Esophagus squamous epithelium (tissue), 5 donors: ENCODE results near the gene TIGD3. TPM values are rescaled to one million over a fixed set of nuclear protein-coding genes. Genes with fewer than 3 reads are reported as not detected.

Source experiments
- DNase-seq: peaks from one replicate; lab custom pipeline; 2025; lab: John Stamatoyannopoulos, UW
- H3K27ac ChIP-seq, 4 donors: fragments of 200-600 bp; sonication (generic); one replicate each; pipeline ENCODE4 v1.5.1; 2016 to 2019; ENCODE audit warnings: mild to moderate bottlenecking in 1 of 4
- H3K27me3 ChIP-seq, 4 donors: fragments of 200-600 bp; sonication (generic); 1 replicate in 3 of 4; 2 replicates in 1 of 4; pipeline versions ENCODE4 v1.5.1 to v1.6.0; 2017 to 2021; ENCODE audit warnings: antibody characterized with exemption in 1 of 4
- H3K36me3 ChIP-seq, 3 donors: fragments of 200-600 bp; sonication (generic); one replicate each; pipeline ENCODE4 v1.5.1; 2016 to 2019
- H3K4me1 ChIP-seq, 3 donors: fragments of 200-600 bp; sonication (generic); one replicate each; pipeline ENCODE4 v1.5.1; 2017 to 2019
- H3K4me3 ChIP-seq, 4 donors: fragments of 200-600 bp; sonication (generic); 1 replicate in 3 of 4; 2 replicates in 1 of 4; pipeline ENCODE4 v1.5.1; 2016 to 2019; ENCODE audit warnings: mild to moderate bottlenecking in 2 of 4, moderate library complexity in 1 of 4
- H3K9me3 ChIP-seq, 3 donors: fragments of 200-600 bp; sonication (generic); one replicate each; pipeline ENCODE4 v1.5.1; 2016 to 2019
- CTCF ChIP-seq, 6 experiments: fragments of 450-650 bp in 4 of 6; fragments of 200-600 bp in 2 of 6; sonication (generic) in 2 of 6; IDR thresholded peaks; one replicate each; pipeline ENCODE4 v1.5.1; 2016 to 2019; ENCODE audit warnings: antibody characterized with exemption in 6 of 6, mild to moderate bottlenecking in 4 of 6, moderate library complexity in 4 of 6
- POLR2A ChIP-seq, 4 donors: fragments of 450-650 bp; IDR thresholded peaks; one replicate each; pipeline ENCODE4 v1.6.1; 2017; ENCODE audit warnings: antibody characterized with exemption in 4 of 4, mild to moderate bottlenecking in 4 of 4, moderate library complexity in 3 of 4
- WGBS, 2 donors: methylation state at CpG; one replicate each; pipeline ENCODE4 v1.1.5; 2018; 5-methylcytosine and 5-hydroxymethylcytosine counted together
- intact Hi-C: fragments of 100-400 bp; cut with DNase I; formaldehyde crosslinking; loops from one replicate; pipeline ENCODE4 v1.15.0; 2022
- total RNA-seq, 4 donors: library from RNA; depleted of rRNA; stranded (reverse); fragments of >200 nt; gene quantifications; one replicate each; pipeline ENCODE4 v1.1.0, GENCODE V29; 2016
- donor health status: DM: yes; HTN: yes; CAD: no.

Gene TIGD3
- total RNA-seq, 4 donors from 2014 or later, result 0.13 to 1.3 (median 0.56) TPM

GRCh38 chr11:65309006-65309405 is 45.5 kb upstream of the TIGD3 start:
- Histone ChIP-seq H3K4me3 (no peak overlapping the region), H3K4me1 (peaks cover 12 to 82% (median 38%) of the 10 kb centered on the region in 3 donors), H3K36me3 (no peaks in the 10 kb centered on the region), H3K27ac (peak overlapping the region in 2 of 4 donors; percentile 21 to 72), H3K9me3 (no peaks in the 10 kb centered on the region), H3K27me3 (peaks cover 0 to 8% (median 0%) of the 10 kb centered on the region in 4 donors)
- WGBS, 2 donors, result 15 to 36% methylated on average over 1 to 3 of the region's 5 CpGs
- TF ChIP-seq POLR2A (IDR thresholded peaks at IDR 0.05) (no peak), CTCF (IDR thresholded peaks at IDR 0.05) (no peak)
- no peak for DNase-seq
- intact Hi-C loops, result no loop called here

- peak overlapping the region in 1 of 4 donors; percentile 7 for H3K27ac ChIP-seq
- H3K9me3 ChIP-seq, result no peaks in the 10 kb centered on the region
- intact Hi-C loops, result no loop called here
- H3K4me3 ChIP-seq, result no peak overlapping the region
- TF ChIP-seq POLR2A (IDR thresholded peaks at IDR 0.05), result no peak
- no peak for TF ChIP-seq CTCF (IDR thresholded peaks at IDR 0.05)
- 20 to 45% methylated on average over 2 to 8 of the region's 10 CpGs for WGBS, 2 donors
- H3K27me3 ChIP-seq, result peaks cover 0 to 8% (median 0%) of the 10 kb centered on the region in 4 donors
- H3K4me1 ChIP-seq, result peaks cover 13 to 85% (median 36%) of the 10 kb centered on the region in 3 donors
- no peak for DNase-seq
- no peaks in the 10 kb centered on the region for H3K36me3 ChIP-seq
Measured at GRCh38 chr11:65310215-65310614, 44.3 kb upstream of the TIGD3 start.

- intact Hi-C loops, result no loop called here
- H3K4me3 ChIP-seq, result no peak overlapping the region
- WGBS, 2 donors, result 45 to 100% methylated on average over 1 to 5 of the region's 6 CpGs
- H3K27ac ChIP-seq, result peak overlapping the region in 3 of 4 donors; percentile 0 to 9 (median 7)
- DNase-seq, result no peak
- no peaks in the 10 kb centered on the region for H3K9me3 ChIP-seq
- H3K36me3 ChIP-seq, result no peaks in the 10 kb centered on the region
- no peak for TF ChIP-seq CTCF (IDR thresholded peaks at IDR 0.05)
- TF ChIP-seq POLR2A (IDR thresholded peaks at IDR 0.05), result no peak
- peaks cover 0 to 8% (median 0%) of the 10 kb centered on the region in 4 donors for H3K27me3 ChIP-seq
- peaks cover 11 to 85% (median 31%) of the 10 kb centered on the region in 3 donors for H3K4me1 ChIP-seq
Measured at GRCh38 chr11:65310736-65311135, 43.8 kb upstream of the TIGD3 start.

GRCh38 chr11:65311170-65311678 is 43.3 kb upstream of the TIGD3 start:
- TF ChIP-seq CTCF (IDR thresholded peaks at IDR 0.05) (no peak), POLR2A (IDR thresholded peaks at IDR 0.05) (no peak)
- 57 to 60% methylated on average over 3 to 4 of the region's 5 CpGs for WGBS, 2 donors
- H3K4me1 ChIP-seq, result peaks cover 12 to 86% (median 31%) of the 10 kb centered on the region in 3 donors
- no peaks in the 10 kb centered on the region for H3K36me3 ChIP-seq
- peak overlapping the region in 3 of 4 donors; percentile 0 to 9 (median 7) for H3K27ac ChIP-seq
- H3K27me3 ChIP-seq, result peaks cover 0 to 8% (median 0%) of the 10 kb centered on the region in 4 donors
- no peaks in the 10 kb centered on the region for H3K9me3 ChIP-seq
- intact Hi-C loops, result no loop called here
- DNase-seq, result no peak
- no peak overlapping the region for H3K4me3 ChIP-seq

- peak within 1 kb of the TSS; percentile 77 to 96 (median 88) for H3K27ac ChIP-seq
- no peak for DNase-seq
- peak in 2 of 4 donors; percentile 75 to 78 for TF ChIP-seq POLR2A (IDR thresholded peaks at IDR 0.05)
- TF ChIP-seq CTCF (IDR thresholded peaks at IDR 0.05), result peak in 2 of 6 experiments; percentile 9 to 24
- peaks cover 0 to 8% (median 0%) of the 10 kb centered on the region in 4 donors for H3K27me3 ChIP-seq
- H3K4me1 ChIP-seq, result peaks cover 18 to 88% (median 28%) of the 10 kb centered on the region in 3 donors
- WGBS, 2 donors, result 0% methylated on average over 19 of the region's 74 CpGs; no CpG with 5 or more reads in 1 of the 2 donors
- intact Hi-C loops, result loop anchor here (5.0 kb wide), 1 partner anchor 42 kb away; no protein-coding TSS in a partner anchor
- H3K9me3 ChIP-seq, result no peaks in the 10 kb centered on the region
- no peaks in the 10 kb centered on the region for H3K36me3 ChIP-seq
- peak within 1 kb of the TSS; percentile 47 to 81 (median 77) for H3K4me3 ChIP-seq
Measured at GRCh38 chr11:65314501-65315203, 39.9 kb upstream of the TIGD3 start, which contains the start of gene CDC42EP2. Gene CDC42EP2, plus strand, starts transcription at chr11:65314866. Its CDS starts 6,033 bp downstream, at chr11:65320899.
